Choroid plexus epithelial cell (primary cell): ENCODE data around the gene ITGAV.

ENCODE experiments used
- DNase-seq: peaks from one replicate; pipeline ENCODE4 v3.0.0-alpha.2; 2010; ENCODE audit warnings: low read depth
- H3K4me3 ChIP-seq: 2 replicates; pipeline ENCODE4 v1.5.1; 2011; ENCODE audit warnings: low read depth, mild to moderate bottlenecking, control low read depth, low read length, moderate library complexity
- TF ChIP-seq, protein P1 (sequence below): conservative IDR thresholded peaks from 2 replicates; pipeline ENCODE4 v1.5.1; 2011; ENCODE audit warnings: low read depth, mild to moderate bottlenecking, control low read depth, inconsistent platforms, low read length, moderate library complexity

Gene ITGAV

DNA sequence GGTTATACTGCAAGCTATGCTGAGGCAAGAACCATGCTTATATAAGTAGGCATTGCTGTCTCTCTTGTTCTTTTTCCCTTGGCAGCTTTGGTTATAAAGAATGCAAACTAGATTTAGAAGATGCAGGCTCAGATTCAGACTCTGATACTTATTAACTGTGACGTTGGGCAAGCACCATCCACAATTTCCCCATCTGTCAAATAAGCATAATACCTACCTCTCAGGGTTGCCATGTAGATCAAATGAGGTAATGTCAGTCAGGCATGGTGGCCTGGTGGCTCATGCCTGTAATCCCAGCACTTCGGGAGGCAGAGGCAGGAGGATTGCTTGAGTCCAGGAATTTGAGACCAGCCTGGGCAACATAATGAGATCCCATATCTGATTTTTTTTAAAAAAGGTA is 21.7 kb downstream of the ITGAV start:
- no peak for DNase-seq
- TF ChIP-seq, protein P1, sequence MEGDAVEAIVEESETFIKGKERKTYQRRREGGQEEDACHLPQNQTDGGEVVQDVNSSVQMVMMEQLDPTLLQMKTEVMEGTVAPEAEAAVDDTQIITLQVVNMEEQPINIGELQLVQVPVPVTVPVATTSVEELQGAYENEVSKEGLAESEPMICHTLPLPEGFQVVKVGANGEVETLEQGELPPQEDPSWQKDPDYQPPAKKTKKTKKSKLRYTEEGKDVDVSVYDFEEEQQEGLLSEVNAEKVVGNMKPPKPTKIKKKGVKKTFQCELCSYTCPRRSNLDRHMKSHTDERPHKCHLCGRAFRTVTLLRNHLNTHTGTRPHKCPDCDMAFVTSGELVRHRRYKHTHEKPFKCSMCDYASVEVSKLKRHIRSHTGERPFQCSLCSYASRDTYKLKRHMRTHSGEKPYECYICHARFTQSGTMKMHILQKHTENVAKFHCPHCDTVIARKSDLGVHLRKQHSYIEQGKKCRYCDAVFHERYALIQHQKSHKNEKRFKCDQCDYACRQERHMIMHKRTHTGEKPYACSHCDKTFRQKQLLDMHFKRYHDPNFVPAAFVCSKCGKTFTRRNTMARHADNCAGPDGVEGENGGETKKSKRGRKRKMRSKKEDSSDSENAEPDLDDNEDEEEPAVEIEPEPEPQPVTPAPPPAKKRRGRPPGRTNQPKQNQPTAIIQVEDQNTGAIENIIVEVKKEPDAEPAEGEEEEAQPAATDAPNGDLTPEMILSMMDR, result no peak
- no peak overlapping the region for H3K4me3 ChIP-seq

DNA sequence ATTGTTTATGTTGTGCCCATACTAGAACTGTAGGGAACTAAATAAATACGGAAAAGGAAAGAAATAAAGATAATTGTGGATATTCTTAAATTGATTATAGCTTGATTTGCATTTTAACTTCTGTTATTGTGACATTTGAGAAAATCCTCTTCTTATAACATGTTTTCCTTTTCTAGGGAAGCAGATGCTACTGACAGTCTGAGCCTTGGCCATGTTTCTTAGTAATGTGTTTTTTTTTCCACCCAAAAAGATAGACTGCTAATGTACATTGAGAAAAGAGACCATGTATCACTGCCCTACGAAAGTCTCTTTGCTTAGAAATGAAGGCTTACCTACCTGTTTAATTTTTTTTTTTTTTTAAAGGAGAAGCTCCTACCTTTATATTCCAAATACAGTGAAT is 22.2 kb downstream of the ITGAV start:
- TF ChIP-seq, protein P1, result no peak
- DNase-seq, result no peak
- H3K4me3 ChIP-seq, result no peak overlapping the region

DNA sequence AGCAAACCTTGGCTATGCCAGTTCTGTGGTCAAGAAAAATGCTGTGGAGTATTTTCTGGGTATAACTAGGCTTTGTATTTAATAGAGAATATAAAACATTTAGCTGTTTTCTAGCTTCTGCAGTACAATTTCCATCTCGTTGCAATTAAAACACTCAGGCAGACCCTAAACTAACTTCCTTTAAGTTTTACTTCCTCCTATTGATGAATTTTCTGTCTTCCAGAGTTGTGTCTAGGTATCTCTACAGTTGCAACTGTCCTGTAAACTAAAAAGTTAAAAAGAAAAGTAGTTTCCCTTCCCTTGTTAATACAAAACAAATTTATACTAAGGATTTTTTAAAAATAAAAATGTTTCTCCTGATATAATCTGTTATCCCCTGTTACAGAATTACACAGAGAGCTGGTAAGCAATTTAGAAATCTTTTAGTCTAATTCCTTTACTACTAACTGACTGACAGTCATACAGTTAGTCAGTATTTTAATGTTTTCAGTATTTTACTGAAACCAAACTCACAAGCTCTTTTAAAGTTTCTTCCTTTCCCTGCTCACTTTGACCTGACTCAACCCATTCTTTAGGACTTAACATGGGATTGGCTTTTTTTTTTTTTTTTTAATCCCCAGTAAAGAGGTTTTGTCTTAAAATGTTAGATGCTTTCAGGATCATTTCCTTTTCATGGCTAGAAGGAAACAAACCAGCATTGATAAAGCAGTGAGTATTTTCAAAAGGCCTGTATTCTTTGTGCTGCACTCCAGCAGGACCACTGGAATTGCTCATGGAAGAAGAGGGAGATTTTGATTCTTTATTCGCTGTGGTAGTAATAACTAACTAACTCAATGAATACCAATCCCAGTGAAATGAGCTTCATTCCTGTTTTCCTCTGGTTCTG is 22.9 kb downstream of the ITGAV start:
- no peak overlapping the region for H3K4me3 ChIP-seq
- DNase-seq, result no peak
- TF ChIP-seq, protein P1, result no peak

DNA sequence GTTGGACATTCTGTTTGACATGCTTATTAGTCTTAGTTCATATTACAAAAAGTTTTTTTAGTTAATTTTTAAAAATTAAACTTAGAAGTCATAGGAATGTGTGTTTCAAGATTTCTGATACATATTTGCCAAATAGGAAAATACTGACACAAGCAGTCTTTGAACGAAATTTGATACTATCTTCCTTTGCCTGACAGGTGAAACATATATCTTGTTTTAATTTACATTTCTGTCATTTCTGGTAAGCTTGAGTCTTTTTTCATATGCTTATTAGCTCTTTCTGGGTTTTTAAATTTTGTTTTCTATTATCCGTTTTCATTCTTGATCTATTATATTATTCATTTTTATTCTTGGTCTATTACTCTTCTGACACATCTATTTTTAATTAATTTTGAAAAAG is 24.5 kb downstream of the ITGAV start:
- no peak for DNase-seq
- H3K4me3 ChIP-seq, result no peak overlapping the region
- TF ChIP-seq, protein P1, result no peak

DNA sequence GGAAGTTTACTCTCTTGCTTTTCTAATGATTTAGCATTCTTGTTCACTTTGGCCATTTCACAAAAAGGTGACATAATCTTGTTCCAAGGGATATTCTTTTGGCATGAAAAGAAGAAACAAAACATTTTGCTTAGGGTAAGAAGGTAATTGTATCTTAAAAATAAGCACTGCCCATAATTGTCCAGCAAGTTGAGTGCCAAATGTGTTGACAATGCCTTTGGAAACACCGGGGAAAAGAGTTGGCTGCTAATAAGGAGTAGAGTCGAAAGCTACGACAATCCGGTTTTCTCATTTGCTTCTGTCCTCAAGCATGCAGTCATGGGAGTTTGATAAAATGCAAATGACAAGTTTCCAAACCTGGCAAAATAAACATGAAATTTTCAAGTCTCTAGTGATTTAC is 27.3 kb downstream of the ITGAV start:
- no peak for DNase-seq
- TF ChIP-seq, protein P1, result no peak
- no peak overlapping the region for H3K4me3 ChIP-seq

DNA sequence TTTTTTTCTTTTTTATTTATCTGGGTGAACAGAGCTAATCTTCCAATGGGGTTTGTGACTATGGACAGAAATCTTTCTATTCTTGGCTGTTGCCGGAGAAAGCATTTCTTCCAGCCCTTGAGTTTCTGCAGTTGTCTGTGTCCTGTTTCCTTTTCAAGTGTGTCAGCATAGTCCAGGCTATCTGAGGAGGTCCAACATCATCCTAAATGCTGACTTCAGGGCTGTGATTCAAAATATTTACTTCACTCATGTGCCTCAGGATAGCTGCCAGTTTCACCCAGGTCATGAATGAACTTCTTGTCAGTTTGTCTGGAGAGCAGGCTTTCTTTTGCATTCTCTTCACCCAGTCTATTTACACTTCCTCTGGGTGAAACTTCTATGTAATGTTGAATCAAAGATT is 27.9 kb downstream of the ITGAV start:
- H3K4me3 ChIP-seq, result no peak overlapping the region
- no peak for DNase-seq
- TF ChIP-seq, protein P1, result no peak

DNA sequence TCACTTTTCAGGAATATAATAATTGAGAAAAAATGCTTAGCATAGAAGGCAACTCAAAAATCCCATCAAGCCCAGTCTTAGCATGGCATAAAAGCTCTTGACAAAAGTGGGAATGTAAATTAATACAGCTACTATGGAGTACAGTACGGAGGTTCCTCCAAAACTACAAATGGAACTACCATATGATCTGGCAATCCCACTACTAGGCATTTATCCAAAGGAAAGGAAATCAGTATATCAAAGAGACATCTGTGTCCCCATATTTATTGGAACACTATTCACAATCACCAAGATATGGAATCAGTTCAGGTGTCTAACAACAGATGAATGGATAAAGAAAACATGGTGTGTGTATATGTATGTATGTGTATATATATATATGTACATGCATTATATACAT is 28.8 kb downstream of the ITGAV start:
- TF ChIP-seq, protein P1, result no peak
- H3K4me3 ChIP-seq, result no peak overlapping the region
- DNase-seq, result no peak
